Esophagus squamous epithelium (tissue), 5 donors: Measurements from ENCODE around the gene SPSB3. TPM values are rescaled to one million over a fixed set of nuclear protein-coding genes. Genes with fewer than 3 reads are reported as not detected.

Experiments used
- DNase-seq: peaks from one replicate; lab custom pipeline; 2025; lab: John Stamatoyannopoulos, UW
- H3K27ac ChIP-seq, 4 donors: fragments of 200-600 bp; sonication (generic); one replicate each; pipeline ENCODE4 v1.5.1; 2016 to 2019; ENCODE audit warnings: mild to moderate bottlenecking in 1 of 4
- H3K27me3 ChIP-seq, 4 donors: fragments of 200-600 bp; sonication (generic); 1 replicate in 3 of 4; 2 replicates in 1 of 4; pipeline versions ENCODE4 v1.5.1 to v1.6.0; 2017 to 2021; ENCODE audit warnings: antibody characterized with exemption in 1 of 4
- H3K36me3 ChIP-seq, 3 donors: fragments of 200-600 bp; sonication (generic); one replicate each; pipeline ENCODE4 v1.5.1; 2016 to 2019
- H3K4me1 ChIP-seq, 3 donors: fragments of 200-600 bp; sonication (generic); one replicate each; pipeline ENCODE4 v1.5.1; 2017 to 2019
- H3K4me3 ChIP-seq, 4 donors: fragments of 200-600 bp; sonication (generic); 1 replicate in 3 of 4; 2 replicates in 1 of 4; pipeline ENCODE4 v1.5.1; 2016 to 2019; ENCODE audit warnings: mild to moderate bottlenecking in 2 of 4, moderate library complexity in 1 of 4
- H3K9me3 ChIP-seq, 3 donors: fragments of 200-600 bp; sonication (generic); one replicate each; pipeline ENCODE4 v1.5.1; 2016 to 2019
- CTCF ChIP-seq, 6 experiments: fragments of 450-650 bp in 4 of 6; fragments of 200-600 bp in 2 of 6; sonication (generic) in 2 of 6; IDR thresholded peaks; one replicate each; pipeline ENCODE4 v1.5.1; 2016 to 2019; ENCODE audit warnings: antibody characterized with exemption in 6 of 6, mild to moderate bottlenecking in 4 of 6, moderate library complexity in 4 of 6
- POLR2A ChIP-seq, 4 donors: fragments of 450-650 bp; IDR thresholded peaks; one replicate each; pipeline ENCODE4 v1.6.1; 2017; ENCODE audit warnings: antibody characterized with exemption in 4 of 4, mild to moderate bottlenecking in 4 of 4, moderate library complexity in 3 of 4
- WGBS, 2 donors: methylation state at CpG; one replicate each; pipeline ENCODE4 v1.1.5; 2018; 5-methylcytosine and 5-hydroxymethylcytosine counted together
- intact Hi-C: fragments of 100-400 bp; cut with DNase I; formaldehyde crosslinking; loops from one replicate; pipeline ENCODE4 v1.15.0; 2022
- total RNA-seq, 4 donors: library from RNA; depleted of rRNA; stranded (reverse); fragments of >200 nt; gene quantifications; one replicate each; pipeline ENCODE4 v1.1.0, GENCODE V29; 2016
- donor health status: DM: yes; HTN: yes; CAD: no.

SPSB3 gene
- total RNA-seq, 4 donors from 2014 or later, result 27.8 to 84.5 (median 45.1) TPM

- Histone ChIP-seq H3K4me3 (peak within 1 kb of the TSS; percentile 61 to 98 (median 92)), H3K27me3 (no peaks in the 10 kb centered on the region), H3K27ac (peak within 1 kb of the TSS; percentile 72 to 95 (median 93)), H3K4me1 (peaks cover 27 to 78% (median 39%) of the 10 kb centered on the region in 3 donors), H3K36me3 (peaks cover 0 to 42% (median 10%) of the 10 kb centered on the region in 3 donors), H3K9me3 (no peaks in the 10 kb centered on the region)
- intact Hi-C loops, result no loop called here
- peak; percentile 47 for DNase-seq
- TF ChIP-seq CTCF (IDR thresholded peaks at IDR 0.05), result peak in 3 of 6 experiments; percentile 11 to 28 (median 22)
- peak in 2 of 4 donors; percentile 16 to 19 for TF ChIP-seq POLR2A (IDR thresholded peaks at IDR 0.05)
- 0% methylated on average over 2 to 4 of the region's 104 CpGs for WGBS, 2 donors
These were observed 44.6 kb upstream of the SPSB3 start, which contains the start of the genes FAHD1 and HAGH for GRCh38 chr16:1826691-1827573. Gene FAHD1, plus strand, starts transcription at chr16:1827206. Its CDS starts 33 bp downstream, at chr16:1827239. Gene HAGH, minus strand, starts transcription at chr16:1826825. Its CDS starts 38 bp downstream, at chr16:1826787.

GRCh38 chr16:1825864-1826690 lies 43.7 kb upstream of the SPSB3 start:
- peaks cover 0 to 43% (median 13%) of the 10 kb centered on the region in 3 donors for H3K36me3 ChIP-seq
- intact Hi-C loops, result no loop called here
- no peak for TF ChIP-seq POLR2A (IDR thresholded peaks at IDR 0.05)
- peak in 2 of 6 experiments; percentile 22 to 36 for TF ChIP-seq CTCF (IDR thresholded peaks at IDR 0.05)
- peaks cover 27 to 75% (median 39%) of the 10 kb centered on the region in 3 donors for H3K4me1 ChIP-seq
- H3K4me3 ChIP-seq, result peak overlapping the region; percentile 61 to 98 (median 92)
- H3K27me3 ChIP-seq, result no peaks in the 10 kb centered on the region
- H3K27ac ChIP-seq, result peak overlapping the region; percentile 72 to 95 (median 93)
- 6 to 15% methylated on average over 4 to 6 of the region's 96 CpGs for WGBS, 2 donors
- H3K9me3 ChIP-seq, result no peaks in the 10 kb centered on the region
- no peak for DNase-seq

GRCh38 chr16:1825381-1825863 lies 43.1 kb upstream of the SPSB3 start:
- peaks cover 27 to 70% (median 39%) of the 10 kb centered on the region in 3 donors for H3K4me1 ChIP-seq
- peak overlapping the region in 3 of 4 donors; percentile 92 to 95 (median 94) for H3K27ac ChIP-seq
- no peaks in the 10 kb centered on the region for H3K9me3 ChIP-seq
- H3K4me3 ChIP-seq, result peak overlapping the region; percentile 61 to 98 (median 92)
- DNase-seq, result no peak
- intact Hi-C loops, result no loop called here
- TF ChIP-seq CTCF (IDR thresholded peaks at IDR 0.05) (no peak), POLR2A (IDR thresholded peaks at IDR 0.05) (no peak)
- no peaks in the 10 kb centered on the region for H3K27me3 ChIP-seq
- 54 to 62% methylated on average over 9 to 14 of the region's 15 CpGs for WGBS, 2 donors
- peaks cover 0 to 43% (median 19%) of the 10 kb centered on the region in 3 donors for H3K36me3 ChIP-seq

- 59 to 60% methylated on average over 5 to 9 of the region's 9 CpGs for WGBS, 2 donors
- no peaks in the 10 kb centered on the region for H3K9me3 ChIP-seq
- no peak overlapping the region for H3K27ac ChIP-seq
- no peaks in the 10 kb centered on the region for H3K27me3 ChIP-seq
- peaks cover 11 to 43% (median 26%) of the 10 kb centered on the region in 3 donors for H3K36me3 ChIP-seq
- TF ChIP-seq CTCF (IDR thresholded peaks at IDR 0.05) (peak in 1 of 6 experiments; percentile 8), POLR2A (IDR thresholded peaks at IDR 0.05) (no peak)
- H3K4me3 ChIP-seq, result no peak overlapping the region
- intact Hi-C loops, result no loop called here
- peaks cover 21 to 54% (median 26%) of the 10 kb centered on the region in 3 donors for H3K4me1 ChIP-seq
- no peak for DNase-seq
These were observed 41.5 kb upstream of the SPSB3 start for GRCh38 chr16:1823821-1824220.
